BE2C (cell line): ENCODE data around the gene ANKRD24.
A peak's percentile ranks its signal among the peaks of the same experiment; 100 is the strongest.

ENCODE experiments used
- DNase-seq: peaks from one replicate; pipeline ENCODE4 v3.0.0-alpha.2; 2020
- H3K27me3 ChIP-seq: fragments of 250-450 bp; sonication (Bioruptor Pico); 2 replicates; pipeline ENCODE4 v1.5.1; 2020; ENCODE audit warnings: mild to moderate bottlenecking
- H3K36me3 ChIP-seq: fragments of 250-450 bp; sonication (Bioruptor Pico); 2 replicates; pipeline ENCODE4 v1.5.1; 2020; ENCODE audit warnings: mild to moderate bottlenecking
- H3K4me1 ChIP-seq: fragments of 250-450 bp; sonication (Bioruptor Pico); 2 replicates; pipeline ENCODE4 v1.5.1; 2020
- H3K4me3 ChIP-seq: 2 replicates; pipeline ENCODE4 v1.5.1; 2011; ENCODE audit warnings: low read depth, low read length
- H3K9me3 ChIP-seq: fragments of 250-450 bp; sonication (Bioruptor Pico); 2 replicates; pipeline ENCODE4 v1.5.1; 2020
- CTCF ChIP-seq: IDR thresholded peaks from 2 replicates; pipeline ENCODE4 v1.5.1; 2012; ENCODE audit warnings: mild to moderate bottlenecking, low read depth, low read length

The ANKRD24 gene

GRCh38 chr19:4260613-4261191 is 78.2 kb downstream of the ANKRD24 start:
- no peak for TF ChIP-seq CTCF
- no peaks in the 10 kb centered on the region for H3K4me1 ChIP-seq
- H3K36me3 ChIP-seq, result peaks cover 51% of the 10 kb centered on the region
- H3K4me3 ChIP-seq, result no peak overlapping the region
- H3K9me3 ChIP-seq, result no peaks in the 10 kb centered on the region; the same call in 1 of the 2 replicates
- H3K27me3 ChIP-seq, result no peaks in the 10 kb centered on the region
- DNase-seq, result no peak

- Histone ChIP-seq H3K27me3 (no peaks in the 10 kb centered on the region), H3K4me1 (no peaks in the 10 kb centered on the region; the same call in none of the 2 replicates), H3K36me3 (peaks cover 33% of the 10 kb centered on the region), H3K4me3 (no peak overlapping the region), H3K9me3 (no peaks in the 10 kb centered on the region)
- no peak for DNase-seq
- no peak for TF ChIP-seq CTCF
These were observed 82.3 kb downstream of the ANKRD24 start for GRCh38 chr19:4264812-4265211.

GRCh38 chr19:4266253-4267000 is 83.9 kb downstream of the ANKRD24 start:
- DNase-seq, result no peak

GRCh38 chr19:4267101-4267900 is 84.8 kb downstream of the ANKRD24 start:
- Histone ChIP-seq H3K4me3 (no peak overlapping the region), H3K9me3 (0 out of 2 replicates have a peak, but pooled peaks cover 3% of the 10 kb centered on the region), H3K4me1 (no peaks in the 10 kb centered on the region; the same call in none of the 2 replicates), H3K27me3 (no peaks in the 10 kb centered on the region), H3K36me3 (peaks cover 28% of the 10 kb centered on the region)
- peak; percentile 83 for DNase-seq
- TF ChIP-seq CTCF, result peak; percentile 88

More at GRCh38 chr19:4266253-4267000, 83.9 kb downstream of the ANKRD24 start:
- H3K4me1 ChIP-seq, result no peaks in the 10 kb centered on the region; the same call in none of the 2 replicates
- H3K9me3 ChIP-seq, result no peaks in the 10 kb centered on the region
- no peaks in the 10 kb centered on the region for H3K27me3 ChIP-seq
- peaks cover 25% of the 10 kb centered on the region for H3K36me3 ChIP-seq
- no peak for TF ChIP-seq CTCF
- no peak overlapping the region for H3K4me3 ChIP-seq

- Histone ChIP-seq H3K4me1 (peaks cover 4% of the 10 kb centered on the region), H3K9me3 (0 out of 2 replicates have a peak, but pooled peaks cover 3% of the 10 kb centered on the region), H3K27me3 (no peaks in the 10 kb centered on the region), H3K4me3 (no peak overlapping the region), H3K36me3 (peaks cover 25% of the 10 kb centered on the region)
- TF ChIP-seq CTCF, result no peak
- no peak for DNase-seq
These were observed 85.7 kb downstream of the ANKRD24 start for GRCh38 chr19:4267901-4268815.
